ENCODE data around the gene GPR137C. TPM values are rescaled to one million over a fixed set of nuclear protein-coding genes. Genes with fewer than 3 reads are reported as not detected.
A peak's percentile ranks its signal among the peaks of the same experiment; 100 is the strongest.

Gene GPR137C
- polyA plus RNA-seq, 3 donors from 2014 or later: 0.06 TPM; not detected in 2

- Mint-ChIP-seq H3K9me3 (no peaks in the 10 kb centered on the region), H3K36me3 (peaks cover 11 to 31% (median 14%) of the 10 kb centered on the region in 3 donors), H3K27me3 (ENCODE audit: low read depth in 3 of 3) (no peaks in the 10 kb centered on the region), H3K4me3 (no peak overlapping the region), H3K27ac (no peak overlapping the region), H3K4me1 (no peaks in the 10 kb centered on the region)
- no peak for DNase-seq
Measured at GRCh38 chr14:52660325-52660724, 107.7 kb downstream of the GPR137C start.

DNA sequence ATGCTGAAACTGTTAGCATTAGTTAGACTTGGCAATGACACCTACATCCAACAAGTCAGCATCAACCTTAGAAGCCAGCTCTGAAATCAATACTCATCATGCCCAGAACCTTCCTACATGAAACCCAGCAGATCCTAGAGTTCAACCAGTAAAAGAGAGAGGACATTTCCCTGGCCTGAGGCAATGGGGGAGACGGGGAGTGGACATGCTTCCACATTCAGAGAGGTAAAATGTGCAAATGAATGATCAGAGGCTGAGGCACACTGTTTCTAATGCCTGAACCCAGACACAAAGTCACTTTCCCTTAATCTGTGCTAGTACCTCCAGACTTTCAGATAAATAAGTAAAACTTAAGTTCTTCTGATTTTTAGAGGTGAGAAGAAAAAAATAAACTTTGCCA, 108.2 kb downstream of the GPR137C start:
- H3K36me3 Mint-ChIP-seq: peaks cover 14 to 36% (median 16%) of the 10 kb centered on the region in 3 donors
- H3K9me3 Mint-ChIP-seq: no peaks in the 10 kb centered on the region
- no peaks in the 10 kb centered on the region for H3K4me1 Mint-ChIP-seq
- peak overlapping the region in 2 of 6 donors; percentile 7 to 57 for H3K27ac Mint-ChIP-seq
- DNase-seq: no peak
- H3K4me3 Mint-ChIP-seq: no peak overlapping the region
- H3K27me3 Mint-ChIP-seq (ENCODE audit: low read depth in 3 of 3): no peaks in the 10 kb centered on the region

DNA sequence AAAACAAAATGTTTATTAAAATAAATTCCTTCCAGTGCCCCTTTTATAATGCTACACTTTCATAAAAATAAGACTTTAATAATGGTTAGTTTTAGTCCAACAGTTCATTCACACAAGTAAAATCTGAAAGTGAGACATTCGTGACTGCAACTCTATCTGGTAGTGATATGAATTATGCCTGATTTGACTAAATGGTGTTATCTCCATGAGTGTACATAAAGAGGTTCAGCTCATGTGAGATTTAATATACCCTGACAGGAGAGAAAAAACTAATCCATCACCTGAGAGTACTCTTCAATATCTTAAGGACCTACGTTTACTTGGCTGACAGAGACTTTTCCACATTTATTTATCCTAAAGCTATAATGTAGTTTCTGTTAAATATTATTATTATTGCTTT, 108.7 kb downstream of the GPR137C start:
- Mint-ChIP-seq H3K4me3 (no peak overlapping the region), H3K9me3 (no peaks in the 10 kb centered on the region), H3K27me3 (ENCODE audit: low read depth in 3 of 3) (no peaks in the 10 kb centered on the region), H3K4me1 (no peaks in the 10 kb centered on the region), H3K27ac (no peak overlapping the region), H3K36me3 (peaks cover 14 to 39% (median 18%) of the 10 kb centered on the region in 3 donors)
- no peak for DNase-seq

GRCh38 chr14:52663850-52664249, 111.2 kb downstream of the GPR137C start:
- Mint-ChIP-seq H3K9me3 (no peaks in the 10 kb centered on the region), H3K27ac (no peak overlapping the region), H3K4me1 (no peaks in the 10 kb centered on the region), H3K36me3 (peaks cover 7 to 28% (median 12%) of the 10 kb centered on the region in 3 donors), H3K4me3 (no peak overlapping the region), H3K27me3 (ENCODE audit: low read depth in 3 of 3) (no peaks in the 10 kb centered on the region)
- no peak for DNase-seq

DNA sequence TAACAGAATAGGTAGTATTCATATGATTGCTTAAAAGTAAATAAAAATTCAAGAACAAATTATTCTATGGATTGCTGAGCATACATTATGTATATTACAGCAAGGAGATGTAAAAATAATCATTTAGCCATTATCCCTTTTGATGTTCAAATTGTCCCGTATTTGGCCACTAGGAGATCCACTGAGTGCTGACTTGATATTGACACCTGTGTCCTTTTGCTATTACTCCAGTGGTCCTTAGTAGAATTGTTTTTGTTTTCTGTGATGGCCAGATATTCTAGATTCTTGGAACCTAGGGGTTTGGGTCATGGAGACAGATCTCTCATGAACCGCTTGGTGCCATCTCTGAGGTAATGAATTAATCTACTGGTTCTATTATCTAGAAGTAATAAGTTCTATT, 126.0 kb downstream of the GPR137C start:
- Mint-ChIP-seq H3K9me3 (no peaks in the 10 kb centered on the region), H3K36me3 (peaks cover 5 to 9% (median 6%) of the 10 kb centered on the region in 3 donors), H3K4me3 (no peak overlapping the region), H3K4me1 (no peaks in the 10 kb centered on the region), H3K27me3 (ENCODE audit: low read depth in 3 of 3) (peaks cover 0 to 1% (median 0%) of the 10 kb centered on the region in 3 donors), H3K27ac (no peak overlapping the region)
- no peak for DNase-seq

GRCh38 chr14:52683985-52684520, 131.4 kb downstream of the GPR137C start:
- no peak for DNase-seq
- H3K27ac Mint-ChIP-seq: peak overlapping the region in 2 of 6 donors; percentile 3 to 32
- H3K9me3 Mint-ChIP-seq: no peaks in the 10 kb centered on the region
- no peaks in the 10 kb centered on the region for H3K27me3 Mint-ChIP-seq (ENCODE audit: low read depth in 3 of 3)
- peaks cover 0 to under 1% (median 0%) of the 10 kb centered on the region in 3 donors for H3K36me3 Mint-ChIP-seq
- peaks cover 10 to 37% of the 10 kb centered on the region in 2 donors for H3K4me1 Mint-ChIP-seq
- no peak overlapping the region for H3K4me3 Mint-ChIP-seq

DNA sequence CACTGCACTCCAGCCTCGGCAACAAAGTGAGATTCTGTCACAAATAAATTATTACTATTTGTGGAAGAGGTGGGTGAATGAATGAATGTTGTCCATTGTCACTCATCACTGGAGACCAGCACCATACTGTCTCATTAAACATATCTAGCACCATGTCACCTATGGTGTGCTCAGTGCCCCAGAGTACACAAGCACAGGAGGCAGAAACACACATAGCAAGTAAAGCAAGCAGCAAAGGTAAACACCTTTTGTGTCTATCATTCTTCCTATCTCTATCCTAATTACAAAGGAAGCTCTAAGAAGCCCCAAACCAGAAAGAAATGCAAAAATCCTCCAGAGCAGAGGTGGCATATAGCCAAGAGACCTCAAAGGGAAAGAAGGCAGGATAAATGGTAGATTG, 133.5 kb downstream of the GPR137C start:
- H3K27me3 Mint-ChIP-seq (ENCODE audit: low read depth in 3 of 3): no peaks in the 10 kb centered on the region
- H3K27ac Mint-ChIP-seq: no peak overlapping the region
- H3K9me3 Mint-ChIP-seq: no peaks in the 10 kb centered on the region
- no peaks in the 10 kb centered on the region for H3K36me3 Mint-ChIP-seq
- DNase-seq: no peak
- H3K4me3 Mint-ChIP-seq: no peak overlapping the region
- peaks cover 11 to 52% of the 10 kb centered on the region in 2 donors for H3K4me1 Mint-ChIP-seq

Other genes starting within 250 kb of the GPR137C start
- gene PTGER2, start 238.5 kb upstream of the GPR137C start, polyA plus RNA-seq: 100 to 1,000 TPM; 154 to 252 (median 250) TPM
- 1 to 10 TPM; 2.1 to 3.0 (median 2.2) TPM for gene TXNDC16, start 331 bp upstream of the GPR137C start, polyA plus RNA-seq
- 10 to 100 TPM; 19.3 to 25.8 (median 25.1) TPM for gene ERO1A, start 142.7 kb downstream of the GPR137C start, polyA plus RNA-seq
- gene PSMC6, start 154.4 kb downstream of the GPR137C start, polyA plus RNA-seq: 10 to 100 TPM; 47.4 to 67.9 (median 59.7) TPM
- 10 to 100 TPM; 10.6 to 14.8 (median 12.4) TPM for gene STYX, start 177.3 kb downstream of the GPR137C start, polyA plus RNA-seq
- gene GNPNAT1, start 238.8 kb downstream of the GPR137C start, polyA plus RNA-seq: 10 to 100 TPM in 1 of 3 donors, 1 to 10 TPM in 2; 2.4 to 11.2 (median 6.5) TPM